Immature natural killer cell (primary cell): Measurements from ENCODE around the gene FUOM. TPM values are rescaled to one million over a fixed set of nuclear protein-coding genes. Genes with fewer than 3 reads are reported as not detected.
A peak's percentile ranks its signal among the peaks of the same experiment; 100 is the strongest.
"Not testable (repeated sequence)": the region's sequence is repeated elsewhere in the genome, so short reads cannot be mapped to it uniquely, and the experiment has no call there.

Source experiments
- DNase-seq, 3 donors: peaks; one replicate each; pipeline ENCODE4 v3.0.0; 2022; ENCODE audit warnings: mixed read lengths in 1 of 3
- H3K27ac Mint-ChIP-seq, 6 donors: one replicate each; pipeline ENCODE4 v1.8.0; 2020; ENCODE audit warnings: mixed read lengths in 6 of 6, mild to moderate bottlenecking in 5 of 6, inconsistent platforms in 4 of 6, moderate library complexity in 3 of 6
- H3K27me3 Mint-ChIP-seq, 3 donors: one replicate each; pipeline ENCODE4 v1.8.0; 2020 to 2021; ENCODE audit warnings: low read depth in 3 of 3, mild to moderate bottlenecking in 3 of 3, mixed read lengths in 3 of 3, moderate library complexity in 3 of 3, inconsistent platforms in 1 of 3
- H3K36me3 Mint-ChIP-seq, 3 donors: one replicate each; pipeline ENCODE4 v1.8.0; 2020; ENCODE audit warnings: mixed read lengths in 3 of 3, inconsistent platforms in 2 of 3, mild to moderate bottlenecking in 2 of 3
- H3K4me1 Mint-ChIP-seq, 2 donors: one replicate each; pipeline ENCODE4 v1.8.0; 2020; ENCODE audit warnings: inconsistent platforms in 2 of 2, mild to moderate bottlenecking in 2 of 2, mixed read lengths in 2 of 2, moderate library complexity in 1 of 2
- H3K4me3 Mint-ChIP-seq, 5 donors: one replicate each; pipeline ENCODE4 v1.8.0; 2020; ENCODE audit warnings: mild to moderate bottlenecking in 5 of 5, mixed read lengths in 5 of 5, inconsistent platforms in 3 of 5, moderate library complexity in 3 of 5
- H3K9me3 Mint-ChIP-seq, 6 donors: one replicate each; pipeline ENCODE4 v1.8.0; 2020; ENCODE audit warnings: mild to moderate bottlenecking in 6 of 6, mixed read lengths in 6 of 6, inconsistent platforms in 4 of 6, moderate library complexity in 3 of 6
- polyA plus RNA-seq, 3 donors: library from polyadenylated mRNA; unstranded; fragments of 300-500 nt; fragmentation: Illumina TruSeq; gene quantifications; one replicate each; pipeline ENCODE4 v1.2.3, GENCODE V29; 2021

Gene FUOM
- polyA plus RNA-seq, 3 donors from 2014 or later, result 12.3 to 28.7 (median 17.5) TPM

GRCh38 chr10:133379801-133380666, 22.2 kb upstream of the FUOM start:
- Mint-ChIP-seq H3K27ac (peak overlapping the region in 1 of 6 donors; percentile 22), H3K36me3 (no peaks in the 10 kb centered on the region), H3K4me3 (peak overlapping the region; percentile 59 to 75 (median 70)), H3K9me3 (no peaks in the 10 kb centered on the region), H3K27me3 (peaks cover 0 to 2% (median 0%) of the 10 kb centered on the region in 3 donors), H3K4me1 (peaks cover 7 to 8% of the 10 kb centered on the region in 2 donors)
- no peak for DNase-seq

GRCh38 chr10:133379152-133379800, 21.5 kb upstream of the FUOM start, which contains the start of gene PAOX:
Gene PAOX (plus strand): TSS chr10:133379262. CDS start chr10:133379317, 55 bp downstream.
- H3K9me3 Mint-ChIP-seq, result no peaks in the 10 kb centered on the region
- H3K4me3 Mint-ChIP-seq, result peak within 1 kb of the TSS; percentile 79 to 89 (median 83)
- peaks cover 7 to 8% of the 10 kb centered on the region in 2 donors for H3K4me1 Mint-ChIP-seq
- H3K36me3 Mint-ChIP-seq, result no peaks in the 10 kb centered on the region
- peaks cover 0 to 2% (median 0%) of the 10 kb centered on the region in 3 donors for H3K27me3 Mint-ChIP-seq
- peak; percentile 38 to 59 (median 54) for DNase-seq
- peak within 1 kb of the TSS in 2 of 6 donors; percentile 16 to 60 for H3K27ac Mint-ChIP-seq

- peak; percentile 42 to 55 (median 54) for DNase-seq
- H3K27me3 Mint-ChIP-seq, result peaks cover 0 to 2% (median 0%) of the 10 kb centered on the region in 3 donors
- peak overlapping the region; percentile 79 to 89 (median 83) for H3K4me3 Mint-ChIP-seq
- no peaks in the 10 kb centered on the region for H3K9me3 Mint-ChIP-seq
- H3K36me3 Mint-ChIP-seq, result no peaks in the 10 kb centered on the region
- peaks cover 11 to 13% of the 10 kb centered on the region in 2 donors for H3K4me1 Mint-ChIP-seq
- H3K27ac Mint-ChIP-seq, result peak overlapping the region in 2 of 6 donors; percentile 16 to 60
Observed at GRCh38 chr10:133378251-133379096, 20.7 kb upstream of the FUOM start.

- Mint-ChIP-seq H3K4me1 (peaks cover 13% of the 10 kb centered on the region in 2 donors), H3K9me3 (no peaks in the 10 kb centered on the region), H3K4me3 (peak overlapping the region; percentile 79 to 89 (median 83)), H3K27me3 (peaks cover 0 to 2% (median 0%) of the 10 kb centered on the region in 3 donors), H3K36me3 (no peaks in the 10 kb centered on the region), H3K27ac (peak overlapping the region in 1 of 6 donors; percentile 16)
- no peak for DNase-seq
Observed at GRCh38 chr10:133377818-133378250, 20.0 kb upstream of the FUOM start.

GRCh38 chr10:133377025-133377817, 19.4 kb upstream of the FUOM start:
- no peak overlapping the region for H3K27ac Mint-ChIP-seq
- H3K36me3 Mint-ChIP-seq, result no peaks in the 10 kb centered on the region
- no peak for DNase-seq
- H3K9me3 Mint-ChIP-seq, result no peaks in the 10 kb centered on the region
- peaks cover 0 to 2% (median 0%) of the 10 kb centered on the region in 3 donors for H3K27me3 Mint-ChIP-seq
- H3K4me3 Mint-ChIP-seq, result peak overlapping the region in 4 of 5 donors; percentile 36 to 89 (median 48)
- peaks cover 13% of the 10 kb centered on the region in 2 donors for H3K4me1 Mint-ChIP-seq

- not testable (repeated sequence) for H3K27me3 Mint-ChIP-seq, H3K27ac Mint-ChIP-seq, H3K36me3 Mint-ChIP-seq, DNase-seq, H3K9me3 Mint-ChIP-seq
- H3K4me3 Mint-ChIP-seq, result peak overlapping the region; percentile 46 to 75 (median 49)
- peaks cover 7 to 16% of the 10 kb centered on the region in 2 donors for H3K4me1 Mint-ChIP-seq
Observed at GRCh38 chr10:133376183-133376582, 18.4 kb upstream of the FUOM start.

- H3K4me1 Mint-ChIP-seq, result peaks cover 7 to 16% of the 10 kb centered on the region in 2 donors
- H3K36me3 Mint-ChIP-seq, result no peaks in the 10 kb centered on the region
- no peak overlapping the region for H3K27ac Mint-ChIP-seq
- no peak for DNase-seq
- H3K4me3 Mint-ChIP-seq, result peak overlapping the region; percentile 0 to 69 (median 47)
- H3K27me3 Mint-ChIP-seq, result peaks cover 0 to 2% (median 0%) of the 10 kb centered on the region in 3 donors
- no peaks in the 10 kb centered on the region for H3K9me3 Mint-ChIP-seq
Observed at GRCh38 chr10:133375357-133376115, 17.7 kb upstream of the FUOM start.

GRCh38 chr10:133373174-133374090, 15.6 kb upstream of the FUOM start, which contains the start of gene ECHS1:
Gene ECHS1 (minus strand): TSS chr10:133373354. CDS start chr10:133373333, 21 bp downstream.
- peaks cover 7 to 14% of the 10 kb centered on the region in 2 donors for H3K4me1 Mint-ChIP-seq
- H3K4me3 Mint-ChIP-seq, result peak within 1 kb of the TSS; percentile 78 to 89 (median 86)
- peaks cover 0 to 3% (median 0%) of the 10 kb centered on the region in 3 donors for H3K27me3 Mint-ChIP-seq
- no peaks in the 10 kb centered on the region for H3K9me3 Mint-ChIP-seq
- H3K36me3 Mint-ChIP-seq, result peaks cover 4 to 5% (median 4%) of the 10 kb centered on the region in 3 donors
- peak; percentile 93 to 94 (median 93) for DNase-seq
- peak within 1 kb of the TSS; percentile 6 to 87 (median 81) for H3K27ac Mint-ChIP-seq

GRCh38 chr10:133372507-133372906, 14.7 kb upstream of the FUOM start:
- peaks cover 7 to 13% of the 10 kb centered on the region in 2 donors for H3K4me1 Mint-ChIP-seq
- H3K27ac Mint-ChIP-seq, result no peak overlapping the region
- H3K36me3 Mint-ChIP-seq, result peaks cover 4 to 10% (median 10%) of the 10 kb centered on the region in 3 donors

GRCh38 chr10:133370030-133370786, 12.4 kb upstream of the FUOM start:
- peaks cover 0 to 2% (median 0%) of the 10 kb centered on the region in 3 donors for H3K27me3 Mint-ChIP-seq
- DNase-seq, result no peak
- peak overlapping the region in 4 of 5 donors; percentile 18 to 58 (median 36) for H3K4me3 Mint-ChIP-seq
- peaks cover 7 to 10% of the 10 kb centered on the region in 2 donors for H3K4me1 Mint-ChIP-seq
- H3K27ac Mint-ChIP-seq, result no peak overlapping the region
- peaks cover 4 to 10% (median 10%) of the 10 kb centered on the region in 3 donors for H3K36me3 Mint-ChIP-seq
- no peaks in the 10 kb centered on the region for H3K9me3 Mint-ChIP-seq

More at GRCh38 chr10:133372507-133372906, 14.7 kb upstream of the FUOM start:
- no peaks in the 10 kb centered on the region for H3K9me3 Mint-ChIP-seq
- DNase-seq, result no peak
- H3K27me3 Mint-ChIP-seq, result peaks cover 0 to 3% (median 0%) of the 10 kb centered on the region in 3 donors
- H3K4me3 Mint-ChIP-seq, result peak overlapping the region in 3 of 5 donors; percentile 71 to 80 (median 80)
